Tibial nerve (tissue), 4 donors: ENCODE data around the gene GRP.

ENCODE experiments used
- EP300 ChIP-seq, 2 donors: sonication (generic); formaldehyde crosslinking; IDR thresholded peaks; one replicate each; pipeline ENCODE4 v1.6.1; 2017; ENCODE audit warnings: antibody characterized with exemption in 2 of 2, mild to moderate bottlenecking in 1 of 2
- POLR2A ChIP-seq, 2 donors: fragments of 450-650 bp; IDR thresholded peaks; one replicate each; pipeline ENCODE4 v1.6.1; 2017; ENCODE audit warnings: antibody characterized with exemption in 2 of 2, mild to moderate bottlenecking in 2 of 2, moderate library complexity in 2 of 2
- TF ChIP-seq, protein P1 (sequence below), 5 experiments: fragments of 200-600 bp in 3 of 5; fragments of 450-650 bp in 2 of 5; sonication (generic) in 3 of 5; IDR thresholded peaks; one replicate each; pipeline ENCODE4 v1.5.1; 2016 to 2019; ENCODE audit warnings: antibody characterized with exemption in 5 of 5, mild to moderate bottlenecking in 3 of 5, moderate library complexity in 2 of 5

- TF ChIP-seq POLR2A (IDR thresholded peaks at IDR 0.05): no peak
- TF ChIP-seq, protein P1, sequence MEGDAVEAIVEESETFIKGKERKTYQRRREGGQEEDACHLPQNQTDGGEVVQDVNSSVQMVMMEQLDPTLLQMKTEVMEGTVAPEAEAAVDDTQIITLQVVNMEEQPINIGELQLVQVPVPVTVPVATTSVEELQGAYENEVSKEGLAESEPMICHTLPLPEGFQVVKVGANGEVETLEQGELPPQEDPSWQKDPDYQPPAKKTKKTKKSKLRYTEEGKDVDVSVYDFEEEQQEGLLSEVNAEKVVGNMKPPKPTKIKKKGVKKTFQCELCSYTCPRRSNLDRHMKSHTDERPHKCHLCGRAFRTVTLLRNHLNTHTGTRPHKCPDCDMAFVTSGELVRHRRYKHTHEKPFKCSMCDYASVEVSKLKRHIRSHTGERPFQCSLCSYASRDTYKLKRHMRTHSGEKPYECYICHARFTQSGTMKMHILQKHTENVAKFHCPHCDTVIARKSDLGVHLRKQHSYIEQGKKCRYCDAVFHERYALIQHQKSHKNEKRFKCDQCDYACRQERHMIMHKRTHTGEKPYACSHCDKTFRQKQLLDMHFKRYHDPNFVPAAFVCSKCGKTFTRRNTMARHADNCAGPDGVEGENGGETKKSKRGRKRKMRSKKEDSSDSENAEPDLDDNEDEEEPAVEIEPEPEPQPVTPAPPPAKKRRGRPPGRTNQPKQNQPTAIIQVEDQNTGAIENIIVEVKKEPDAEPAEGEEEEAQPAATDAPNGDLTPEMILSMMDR (IDR thresholded peaks at IDR 0.05): no peak
- TF ChIP-seq EP300 (IDR thresholded peaks at IDR 0.05): no peak
Measured at GRCh38 chr18:59210299-59210698, 9.7 kb upstream of the GRP start.
